OCI-LY7 (cell line): ENCODE data around the gene ARHGEF40.

Experiments
- CTCF ChIP-seq: fragments of 200-600 bp; sonication (generic); conservative IDR thresholded peaks from 2 replicates; pipeline ENCODE4 v1.5.1; 2014; ENCODE audit warnings: mild to moderate bottlenecking, antibody characterized with exemption, low read length, moderate library complexity, mixed read lengths
- EZH2phosphoT487 ChIP-seq: fragments of 200-600 bp; sonication (generic); IDR thresholded peaks from 2 replicates; pipeline ENCODE4 v1.6.1; 2018; ENCODE audit warnings: low read depth, borderline replicate concordance, mild to moderate bottlenecking, mixed run types, antibody characterized with exemption, low read length, moderate library complexity, mixed read lengths

GRCh38 chr14:21060614-21061346 lies 9.3 kb upstream of the ARHGEF40 start:
- no peak for TF ChIP-seq CTCF
- no peak for TF ChIP-seq EZH2phosphoT487
